CD4-positive, alpha-beta T cell (primary cell): ENCODE results near the gene SEMA5A. TPM values are rescaled to one million over a fixed set of nuclear protein-coding genes. Genes with fewer than 3 reads are reported as not detected.

Experiments
- ATAC-seq: fragments of 200-7000 bp; cut with Tn5 transposase; one replicate; pipeline ENCODE4 v1.10.0; 2022; ENCODE audit warnings: mild to moderate bottlenecking; ENCODE audit not compliant: poor library complexity
- CTCF ChIA-PET: fragments of 350-600 bp; sonication (Branson Sonifier 250); formaldehyde crosslinking; loops from one replicate; lab custom pipeline; 2021; ENCODE audit warnings: antibody characterized with exemption, inconsistent platforms; lab: Charles Lee
- POLR2A ChIA-PET: fragments of 350-600 bp; sonication (Branson Sonifier 250); formaldehyde crosslinking; loops from one replicate; lab custom pipeline; 2021; ENCODE audit warnings: antibody characterized with exemption, inconsistent platforms; lab: Charles Lee
- DNase-seq, 14 experiments: peaks; one replicate each; pipeline ENCODE4 v3.0.0-alpha.2; 2013 to 2020; ENCODE audit warnings: mixed read lengths in 2 of 14
- H3K27ac ChIP-seq, 2 donors: one replicate each; pipeline versions ENCODE4 v1.5.1 to v1.7.0; 2013; ENCODE audit warnings: low read length in 2 of 2, low read depth in 1 of 2, mild to moderate bottlenecking in 1 of 2
- H3K27me3 ChIP-seq, 2 experiments: 1 replicate in 1 of 2; 2 replicates in 1 of 2; pipeline versions ENCODE4 v1.6.1 to v1.7.0; 2013; ENCODE audit warnings: low read length in 2 of 2, control low read depth in 1 of 2, mild to moderate bottlenecking in 1 of 2, moderate library complexity in 1 of 2; ENCODE audit not compliant: insufficient read depth in 2 of 2, control insufficient read depth in 1 of 2
- H3K36me3 ChIP-seq: one replicate; pipeline ENCODE4 v1.6.1; 2013; ENCODE audit warnings: low read length, control low read depth; ENCODE audit not compliant: insufficient read depth
- H3K4me1 ChIP-seq: one replicate; pipeline ENCODE4 v1.6.1; 2013; ENCODE audit warnings: low read length, control low read depth; ENCODE audit not compliant: insufficient read depth
- H3K4me3 ChIP-seq: one replicate; pipeline ENCODE4 v1.5.1; 2013; ENCODE audit warnings: mild to moderate bottlenecking, low read length, moderate library complexity
- H3K9me3 ChIP-seq, 2 experiments: 1 replicate in 1 of 2; 2 replicates in 1 of 2; pipeline versions ENCODE4 v1.6.1 to v1.7.0; 2013; ENCODE audit warnings: low read length in 2 of 2, mild to moderate bottlenecking in 2 of 2, control low read depth in 1 of 2, moderate library complexity in 1 of 2; ENCODE audit not compliant: control insufficient read depth in 1 of 2, insufficient read depth in 1 of 2
- H3K27ac Mint-ChIP-seq: one replicate; pipeline ENCODE4 v1.8.0; 2020; ENCODE audit warnings: mixed read lengths
- H3K27me3 Mint-ChIP-seq: one replicate; pipeline ENCODE4 v1.8.0; 2021; ENCODE audit warnings: mixed read lengths
- H3K36me3 Mint-ChIP-seq: one replicate; pipeline ENCODE4 v1.8.0; 2021; ENCODE audit warnings: low read depth, mixed read lengths
- H3K4me1 Mint-ChIP-seq: one replicate; pipeline ENCODE4 v1.8.0; 2021; ENCODE audit warnings: low read depth, mixed read lengths
- H3K4me3 Mint-ChIP-seq: one replicate; pipeline ENCODE4 v1.8.0; 2020; ENCODE audit warnings: mild to moderate bottlenecking, mixed read lengths
- H3K9me3 Mint-ChIP-seq: one replicate; pipeline ENCODE4 v1.8.0; 2020; ENCODE audit warnings: mixed read lengths
- CTCF ChIP-seq: fragments of 200-600 bp; IDR thresholded peaks from one replicate; pipeline ENCODE4 v1.8.0; 2022; ENCODE audit warnings: antibody characterized with exemption, mild to moderate bottlenecking
- intact Hi-C, 2 experiments: fragments of 100-400 bp; cut with DNase I in 1 of 2; cut with micrococcal nuclease in 1 of 2; formaldehyde crosslinking; loops; one replicate each; pipeline versions ENCODE4 v1.15.1 to v1.9.0; 2023 to 2025; cut with DNase I, micrococcal nuclease
- total RNA-seq, 174 experiments: library from RNA in 2 of 174; stranded (reverse) in 2 of 174; gene quantifications; one replicate each; pipeline ENCODE4 v1.2.3 and lab custom pipeline; 2021 to 2026

SEMA5A gene
- total RNA-seq, 2 experiments from 2014 or later = 2.0 to 2.9 TPM

- no peak for TF ChIP-seq CTCF
- DNase-seq (no peak), ATAC-seq (no peak)
- no peaks in the 10 kb centered on the region for H3K27me3 Mint-ChIP-seq
- no peaks in the 10 kb centered on the region for H3K4me1 ChIP-seq
- H3K36me3 Mint-ChIP-seq = no peaks in the 10 kb centered on the region
- H3K27me3 ChIP-seq = no peaks in the 10 kb centered on the region
- H3K27ac Mint-ChIP-seq = no peak overlapping the region
- no peak overlapping the region for H3K27ac ChIP-seq
- no peaks in the 10 kb centered on the region for H3K36me3 ChIP-seq
- H3K4me3 ChIP-seq = no peak overlapping the region
- ChIA-PET POLR2A (no interaction called here), CTCF (no interaction called here)
- H3K4me3 Mint-ChIP-seq = no peak overlapping the region
- peaks cover 2% of the 10 kb centered on the region for H3K9me3 Mint-ChIP-seq
- H3K9me3 ChIP-seq = peaks cover 0 to 4% of the 10 kb centered on the region in 2 experiments
- intact Hi-C loops = no loop called here
- no peaks in the 10 kb centered on the region for H3K4me1 Mint-ChIP-seq
Observed at GRCh38 chr5:9157020-9157419, 388.9 kb downstream of the SEMA5A start.

GRCh38 chr5:9156282-9156681, 389.6 kb downstream of the SEMA5A start:
- POLR2A ChIA-PET = no interaction called here
- peaks cover 2% of the 10 kb centered on the region for H3K9me3 Mint-ChIP-seq
- Histone ChIP-seq H3K27ac (no peak overlapping the region), H3K4me3 (no peak overlapping the region), H3K36me3 (no peaks in the 10 kb centered on the region), H3K9me3 (peaks cover 0 to 4% of the 10 kb centered on the region in 2 experiments), H3K27me3 (no peaks in the 10 kb centered on the region), H3K4me1 (no peaks in the 10 kb centered on the region)
- ATAC-seq (no peak), DNase-seq (no peak)
- CTCF ChIA-PET = no interaction called here
- H3K27ac Mint-ChIP-seq = no peak overlapping the region
- intact Hi-C loops = no loop called here
- no peaks in the 10 kb centered on the region for H3K27me3 Mint-ChIP-seq
- H3K36me3 Mint-ChIP-seq = no peaks in the 10 kb centered on the region
- TF ChIP-seq CTCF = no peak
- no peaks in the 10 kb centered on the region for H3K4me1 Mint-ChIP-seq
- no peak overlapping the region for H3K4me3 Mint-ChIP-seq

GRCh38 chr5:9151684-9152427, 394.0 kb downstream of the SEMA5A start:
- CTCF ChIA-PET = no interaction called here
- intact Hi-C loops = no loop called here

More at GRCh38 chr5:9151684-9152427, 394.0 kb downstream of the SEMA5A start:
- peaks cover 0 to 4% of the 10 kb centered on the region in 2 experiments for H3K9me3 ChIP-seq
- H3K4me3 ChIP-seq = no peak overlapping the region
- peaks cover 0 to 2% of the 10 kb centered on the region in 2 experiments for H3K27me3 ChIP-seq
- no peaks in the 10 kb centered on the region for H3K9me3 Mint-ChIP-seq
- H3K4me3 Mint-ChIP-seq = no peak overlapping the region
- no peak overlapping the region for H3K27ac ChIP-seq
- POLR2A ChIA-PET = no interaction called here
- H3K4me1 Mint-ChIP-seq = no peaks in the 10 kb centered on the region
- H3K27ac Mint-ChIP-seq = no peak overlapping the region
- no peak for DNase-seq
- no peak for TF ChIP-seq CTCF
- no peaks in the 10 kb centered on the region for H3K36me3 ChIP-seq
- H3K4me1 ChIP-seq = no peaks in the 10 kb centered on the region
- ATAC-seq = no peak
- H3K36me3 Mint-ChIP-seq = no peaks in the 10 kb centered on the region
- H3K27me3 Mint-ChIP-seq = no peaks in the 10 kb centered on the region
